NCI-H446 treated with DMSO at 0.1 percent for 48 hours (cell line): Measurements from ENCODE around the gene NOP58.
"Not testable (repeated sequence)": the region's sequence is repeated elsewhere in the genome, so short reads cannot be mapped to it uniquely, and the experiment has no call there.

ENCODE experiments used
- DNase-seq: peaks from one replicate; lab custom pipeline; 2025; lab: John Stamatoyannopoulos, UW

NOP58 gene

DNA sequence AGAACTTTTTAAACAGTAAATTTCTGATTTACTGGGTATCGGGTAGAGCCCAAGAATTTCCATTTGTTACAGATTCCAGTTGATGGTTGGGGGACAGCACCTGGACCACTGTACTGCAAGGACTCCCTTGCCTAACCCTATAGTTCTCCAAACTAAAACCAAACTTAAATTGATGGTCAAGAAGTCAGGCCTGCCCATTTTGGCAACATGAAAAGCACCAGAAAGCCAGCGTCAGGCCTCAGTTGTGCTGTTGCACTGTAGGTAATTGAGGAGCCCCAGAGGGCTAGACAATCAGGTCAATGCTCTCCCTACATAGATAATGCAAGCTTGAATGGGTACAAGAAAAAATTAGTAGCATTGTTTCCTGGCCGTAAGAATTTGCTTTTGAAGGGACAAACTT lies 40.5 kb downstream of the NOP58 start:
- no peak for DNase-seq

DNA sequence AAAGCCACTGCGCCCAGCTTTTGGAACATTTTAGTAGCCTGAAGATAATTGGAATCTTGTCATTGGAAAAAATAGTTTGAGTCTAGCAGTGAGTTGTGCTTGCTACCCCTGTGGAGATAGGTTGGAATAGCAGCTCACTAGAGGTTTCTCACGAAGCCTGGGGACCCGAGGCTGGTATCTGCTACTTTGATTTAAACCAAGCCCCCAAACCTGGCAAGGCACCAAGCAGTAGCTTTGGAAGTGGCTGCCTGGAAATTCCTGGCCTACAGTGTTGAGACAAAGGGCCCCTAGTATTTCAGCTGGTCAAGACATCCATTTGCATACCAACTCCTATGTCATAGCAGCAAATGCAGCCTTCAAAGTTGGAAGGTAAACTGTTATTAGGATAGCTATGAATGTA lies 42.1 kb downstream of the NOP58 start:
- no peak for DNase-seq

DNA sequence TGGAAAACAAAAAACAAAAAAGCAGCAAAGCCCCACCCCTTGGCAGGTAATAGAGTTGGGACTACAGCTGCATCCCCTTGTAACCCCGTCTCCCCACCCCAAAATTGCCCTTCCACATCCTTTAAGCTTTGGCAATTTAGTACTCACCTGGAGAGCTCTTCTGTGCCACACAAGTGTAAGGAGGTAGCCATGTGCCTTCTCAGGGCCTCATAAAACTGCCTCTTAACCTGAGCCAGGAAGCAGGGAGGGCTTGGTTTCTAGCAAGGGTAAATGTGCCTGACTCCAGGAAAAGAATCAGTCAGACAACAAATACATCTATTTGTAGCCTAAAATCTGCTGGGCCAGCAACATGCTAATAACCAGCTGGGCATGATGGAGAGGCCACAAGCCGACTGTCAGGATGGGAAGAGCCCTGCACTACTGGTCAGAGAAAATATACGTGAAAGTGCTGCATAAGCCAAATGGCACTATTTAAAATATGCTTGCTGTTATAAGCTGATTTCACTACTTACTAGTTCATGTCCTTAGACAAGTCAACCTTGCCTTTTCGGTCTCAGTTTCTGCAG lies 46.3 kb downstream of the NOP58 start:
- DNase-seq = no peak

DNA sequence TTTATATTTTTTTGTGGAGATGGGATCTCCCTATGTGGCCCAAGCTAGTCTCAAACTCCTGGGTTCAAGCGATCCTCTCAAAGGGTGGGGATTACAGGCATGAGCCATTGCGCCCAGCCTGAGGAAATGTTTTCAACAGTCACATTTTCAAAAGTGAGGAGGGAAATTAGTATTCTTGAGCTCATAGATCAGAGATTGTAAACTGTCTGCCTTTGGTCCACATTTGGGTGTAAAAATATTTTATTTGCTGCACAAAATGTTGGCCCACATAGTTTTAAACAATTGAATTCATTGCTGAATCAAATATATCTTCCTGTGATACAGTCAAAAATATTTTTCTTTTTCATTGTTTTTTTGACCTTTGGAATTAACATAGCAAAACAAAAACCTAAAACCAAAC lies 48.6 kb downstream of the NOP58 start:
- DNase-seq = no peak

DNA sequence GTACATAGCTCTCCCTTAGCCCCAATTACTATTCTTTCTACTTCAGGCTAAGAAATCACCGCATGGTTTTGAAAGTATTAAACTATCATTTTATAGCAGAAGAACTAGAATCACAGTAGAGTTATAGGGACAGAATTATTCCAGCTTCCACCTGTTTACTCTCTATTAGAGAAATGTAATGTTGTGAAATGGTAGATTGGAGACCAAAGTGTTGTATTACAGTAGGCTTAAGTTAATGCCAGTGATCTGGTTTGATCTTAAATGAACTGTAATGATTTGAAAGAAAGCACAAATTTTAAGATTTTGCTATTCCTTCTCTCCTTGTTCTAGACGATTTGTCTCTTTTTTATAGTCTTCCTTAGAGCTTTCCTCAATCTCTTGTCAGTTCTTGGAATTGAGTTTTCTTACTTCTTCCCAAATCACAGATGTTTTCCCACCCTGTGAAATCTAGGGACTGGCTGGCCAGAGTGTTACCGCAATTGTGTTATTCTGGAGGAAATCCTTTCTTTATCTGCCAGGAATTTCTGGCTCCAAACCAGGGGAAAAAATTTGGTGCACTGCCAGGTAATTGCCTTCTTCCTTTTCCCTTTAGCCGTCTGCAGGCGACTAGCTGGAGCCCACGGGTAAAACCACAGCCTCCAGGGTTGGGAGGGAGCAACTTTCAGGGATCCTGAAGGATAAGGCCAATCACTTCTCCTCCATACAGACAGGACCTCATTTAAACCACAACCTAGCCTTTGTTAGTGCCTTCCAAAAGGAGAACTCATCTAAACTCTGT lies 51.7 kb downstream of the NOP58 start:
- DNase-seq = peak; percentile 36

DNA sequence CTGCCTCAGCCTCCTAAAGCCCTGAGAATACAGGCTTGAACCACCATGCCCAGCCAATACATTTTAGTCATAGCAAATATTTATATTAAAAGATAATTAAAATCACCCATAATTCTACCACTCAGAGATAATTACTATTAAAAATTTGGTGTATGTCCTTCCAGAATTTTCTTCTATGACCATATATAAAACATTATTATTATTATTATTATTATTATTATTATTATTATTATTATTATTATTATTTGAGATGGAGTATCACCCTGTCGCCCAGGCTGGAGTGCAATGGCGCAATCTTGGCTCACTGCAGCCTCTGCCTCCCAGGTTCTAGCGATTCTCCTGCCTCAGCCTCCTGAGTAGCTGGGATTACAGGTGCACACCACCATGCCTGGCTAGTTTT lies 54.8 kb downstream of the NOP58 start:
- not testable (repeated sequence) for DNase-seq

DNA sequence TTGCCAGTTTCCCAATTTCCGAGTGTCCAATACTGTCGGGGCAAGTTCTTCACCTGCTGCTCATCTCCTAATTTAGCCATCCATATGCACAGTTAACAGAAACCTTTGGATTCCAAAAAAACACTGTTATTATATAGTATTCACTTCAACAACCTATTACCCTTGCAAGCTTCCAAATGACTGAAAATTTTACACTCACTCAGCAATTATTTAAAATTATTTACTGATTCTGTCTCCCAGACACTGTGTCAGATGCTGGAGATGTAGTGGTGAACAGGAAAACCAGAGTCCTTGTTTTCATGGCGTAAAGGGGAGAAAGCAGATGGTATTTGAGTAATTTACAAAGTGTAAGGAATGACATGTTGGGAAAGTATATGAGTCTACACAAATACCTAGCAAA lies 56.9 kb downstream of the NOP58 start:
- DNase-seq = no peak

DNA sequence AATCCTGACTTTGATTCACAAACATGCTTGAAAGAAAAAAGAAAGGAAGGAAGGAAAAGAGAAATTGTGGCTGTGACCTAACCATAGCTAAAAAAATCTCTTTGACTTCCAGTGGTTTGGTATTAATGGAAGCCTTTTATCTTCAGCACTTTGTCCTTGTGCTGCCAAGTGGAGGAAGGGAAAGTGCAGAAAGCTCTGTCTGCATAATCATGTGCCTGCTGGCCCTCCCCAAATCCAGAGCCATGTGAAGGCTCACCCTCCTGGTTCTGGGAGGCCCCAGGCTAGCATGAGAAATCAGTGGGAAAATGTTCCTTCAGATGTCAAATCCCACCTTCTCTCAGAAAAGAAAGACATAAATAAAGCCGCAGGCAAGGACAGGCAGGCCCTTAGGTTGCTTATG lies 62.3 kb downstream of the NOP58 start:
- no peak for DNase-seq

DNA sequence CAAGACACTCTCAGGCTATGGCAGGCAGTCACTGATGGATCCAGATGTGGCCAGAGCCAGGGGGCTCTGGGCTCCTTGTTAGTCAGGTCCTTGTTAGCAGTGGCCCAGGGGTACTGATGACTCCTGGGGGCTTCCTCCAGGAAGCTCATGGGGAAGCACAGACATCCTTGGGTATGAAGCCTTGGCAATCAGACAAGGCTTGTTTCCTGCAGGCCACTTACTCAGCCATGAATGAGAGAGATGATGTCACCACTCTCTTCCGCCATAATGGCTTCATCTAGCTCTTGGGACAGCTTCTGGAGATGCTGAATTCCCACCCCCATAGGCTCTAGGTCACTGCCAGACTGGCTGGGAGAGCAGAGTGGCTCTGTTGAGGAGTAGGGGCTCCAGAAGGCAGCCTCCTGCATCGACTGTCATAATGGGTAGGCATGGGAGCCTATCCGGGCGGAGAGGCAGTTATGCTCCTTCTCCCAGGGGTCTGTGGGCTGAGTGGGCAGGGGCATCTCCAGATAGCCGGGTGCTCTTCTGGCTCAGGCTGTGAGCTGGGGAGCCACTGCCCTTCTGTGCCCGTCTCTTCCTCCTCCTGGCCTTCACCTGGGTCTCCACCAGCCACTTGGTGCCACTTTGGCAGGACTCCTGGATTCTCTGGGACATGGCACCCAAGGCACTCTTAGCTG lies 70.4 kb downstream of the NOP58 start:
- no peak for DNase-seq

DNA sequence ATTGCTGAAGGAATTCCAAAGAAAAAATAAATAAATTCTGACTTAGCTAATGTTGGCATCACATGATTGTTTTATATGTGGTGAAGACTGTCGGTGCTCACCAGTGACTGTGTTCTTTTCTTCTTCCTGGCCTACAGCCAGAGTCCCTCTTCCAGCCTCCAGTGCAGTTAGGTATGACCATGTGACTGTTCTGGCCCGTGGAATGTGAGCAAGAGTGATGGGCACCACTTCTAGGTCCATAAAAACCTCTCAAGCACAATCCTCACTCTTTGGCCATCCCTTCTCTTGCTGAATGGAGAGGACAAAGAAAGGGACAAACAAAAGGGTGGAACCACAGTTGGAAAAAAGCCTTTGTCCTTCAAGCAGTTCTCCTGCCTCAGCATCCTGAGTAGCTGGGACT lies 71.6 kb downstream of the NOP58 start:
- no peak for DNase-seq

DNA sequence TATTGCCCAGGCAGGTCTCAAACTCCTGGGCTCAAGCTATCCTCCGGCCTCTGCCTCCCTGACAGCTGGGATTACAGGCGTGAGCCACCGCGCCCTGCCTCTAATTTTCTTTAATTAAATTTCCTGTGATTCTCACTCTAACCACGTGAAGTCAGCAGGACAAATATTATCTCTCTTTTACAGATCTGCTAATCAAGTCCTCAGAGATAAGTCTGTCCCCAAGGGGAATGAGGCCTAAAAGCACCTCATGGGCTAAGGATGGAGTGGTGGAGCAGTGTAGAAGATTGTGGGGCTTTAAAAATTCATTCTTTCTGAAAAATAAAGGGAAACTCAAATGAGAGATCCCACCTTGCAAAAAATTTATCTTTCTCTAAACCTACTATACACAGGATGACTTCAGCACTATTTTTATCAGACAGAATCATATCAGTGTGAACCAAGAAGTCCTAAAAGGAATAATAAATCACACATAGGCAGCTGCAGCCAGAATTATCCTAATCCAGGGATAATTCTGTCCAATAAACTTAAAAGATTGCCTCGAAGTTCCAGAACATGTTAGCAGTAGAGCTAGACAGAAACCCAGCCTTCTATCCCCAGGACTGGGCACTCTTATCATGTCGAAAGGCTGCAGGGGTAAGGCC lies 72.3 kb downstream of the NOP58 start:
- DNase-seq = no peak

DNA sequence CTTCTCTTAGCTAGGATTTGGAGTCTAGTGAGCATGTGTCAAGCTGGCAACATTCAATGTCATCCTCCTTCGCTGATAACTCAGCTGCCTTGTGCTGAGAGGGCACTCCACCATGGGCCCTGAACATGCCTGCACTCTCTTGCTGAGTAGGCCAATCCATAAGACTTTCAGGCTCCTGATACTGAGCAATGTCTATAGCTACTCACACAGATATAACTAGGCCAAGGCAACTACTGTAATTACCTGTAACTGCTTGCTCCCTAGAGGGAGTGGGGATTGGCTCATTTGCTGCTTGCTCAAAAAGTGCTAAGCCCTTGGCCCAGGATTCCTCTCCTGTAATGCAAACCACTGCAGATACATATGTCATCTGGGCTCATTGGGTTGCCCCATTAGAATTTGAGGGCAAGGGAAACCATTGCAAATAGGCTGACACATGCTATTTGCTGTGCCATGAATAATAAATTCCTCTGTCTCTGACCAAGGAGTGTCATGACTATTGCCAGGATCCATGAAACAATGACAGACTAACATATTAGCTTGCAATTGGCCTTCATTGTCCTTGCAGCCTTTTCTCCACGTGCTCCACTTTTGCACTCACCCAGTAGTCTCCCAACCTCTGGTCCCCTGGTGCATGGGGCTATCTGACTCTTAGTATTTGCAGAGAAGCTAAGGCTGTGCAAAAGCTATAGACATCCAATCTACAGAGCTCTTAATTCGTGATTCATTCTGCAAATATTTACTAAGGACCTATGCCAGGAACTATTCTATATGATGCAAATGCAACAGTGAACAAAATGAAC lies 73.7 kb downstream of the NOP58 start:
- peak; percentile 34 for DNase-seq

DNA sequence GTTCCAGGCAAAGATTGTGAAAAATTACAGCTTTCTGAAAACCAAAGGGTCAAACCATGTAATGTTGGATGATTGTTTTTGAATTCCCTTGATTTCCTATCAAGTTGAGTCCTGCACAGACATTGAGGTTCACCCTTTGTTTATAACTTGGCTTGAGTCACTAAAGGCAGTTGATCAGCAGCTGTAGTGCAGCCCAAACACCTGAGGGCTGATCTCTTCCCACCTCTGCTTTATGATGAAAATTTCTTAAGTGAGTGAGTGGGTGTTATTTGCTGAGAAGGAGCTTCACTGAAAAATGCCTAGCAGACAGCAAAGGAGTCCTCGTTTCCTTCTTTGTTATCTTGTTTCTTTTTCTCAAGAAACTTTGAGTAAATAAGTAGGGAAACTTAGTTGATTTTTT lies 78.6 kb downstream of the NOP58 start:
- DNase-seq = no peak

DNA sequence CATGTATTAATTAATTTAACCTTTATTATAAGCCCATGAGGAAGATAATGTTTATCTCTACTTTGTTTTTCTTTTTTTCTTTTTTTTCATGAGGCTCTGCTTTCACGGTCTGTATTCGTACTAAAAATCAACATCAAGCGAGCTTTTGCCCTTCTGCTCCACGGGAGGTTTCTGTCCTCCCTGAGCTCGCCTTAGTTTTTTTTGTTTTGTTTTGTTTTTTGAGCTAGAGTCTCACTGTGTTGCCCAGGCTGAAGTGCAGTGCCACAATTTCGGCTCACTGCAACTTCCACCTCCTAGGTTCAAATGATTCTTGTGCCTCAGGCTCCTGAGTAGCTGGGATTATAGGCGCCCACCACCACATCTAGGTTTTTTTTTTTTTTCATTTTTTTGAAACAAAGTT lies 80.6 kb downstream of the NOP58 start:
- DNase-seq = no peak
